Kidney glomerular epithelial cell (primary cell): ENCODE measurements around the gene SH3BP2.

Experiments used
- DNase-seq: peaks from one replicate; lab custom pipeline; 2025; lab: John Stamatoyannopoulos, UW

SH3BP2 gene

GRCh38 chr4:2832981-2833670 is 40.2 kb downstream of the SH3BP2 start:
- no peak for DNase-seq

DNA sequence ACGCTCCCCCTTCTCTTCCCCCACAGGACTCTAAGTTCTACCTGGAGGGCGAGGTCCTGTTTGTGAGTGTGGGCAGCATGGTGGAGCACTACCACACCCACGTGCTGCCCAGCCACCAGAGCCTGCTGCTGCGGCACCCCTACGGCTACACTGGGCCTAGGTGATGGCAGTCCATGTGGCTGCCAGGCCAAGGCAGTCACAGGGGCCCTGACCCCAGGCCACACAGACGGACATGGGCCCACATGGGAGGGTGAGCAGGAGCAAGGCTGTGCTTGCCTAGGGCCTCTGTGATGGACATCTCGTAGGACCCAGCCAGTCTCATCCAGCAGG is 40.8 kb downstream of the SH3BP2 start:
- no peak for DNase-seq

GRCh38 chr4:2834001-2834921 is 41.4 kb downstream of the SH3BP2 start:
- DNase-seq, result no peak

GRCh38 chr4:2835978-2836377 is 43.1 kb downstream of the SH3BP2 start:
- no peak for DNase-seq

GRCh38 chr4:2836391-2836859 is 43.5 kb downstream of the SH3BP2 start:
- DNase-seq, result no peak

GRCh38 chr4:2837110-2837903 is 44.4 kb downstream of the SH3BP2 start:
- DNase-seq, result no peak

- no peak for DNase-seq
These were observed 45.1 kb downstream of the SH3BP2 start for GRCh38 chr4:2837904-2838496.

DNA sequence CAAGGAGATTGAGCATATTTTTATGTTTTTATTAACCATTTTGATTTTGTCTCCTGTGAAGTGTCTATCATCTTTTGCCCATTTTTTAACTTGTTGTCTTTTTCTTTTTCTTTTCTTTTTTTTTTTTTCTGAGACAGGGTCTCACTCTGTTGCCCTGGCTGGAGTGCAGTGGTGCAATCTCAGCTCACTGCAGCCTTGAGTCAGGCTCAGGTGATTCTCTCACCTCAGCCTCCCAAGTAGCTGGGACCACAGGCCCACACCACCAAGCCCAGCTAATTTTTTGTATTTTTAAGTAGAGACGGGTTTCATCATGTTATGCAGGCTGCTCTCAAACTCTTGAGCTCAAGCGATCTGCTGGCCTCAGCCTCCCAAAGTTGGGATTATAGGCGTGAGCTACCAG is 46.2 kb downstream of the SH3BP2 start:
- DNase-seq, result no peak

- DNase-seq, result no peak
These were observed 49.9 kb downstream of the SH3BP2 start for GRCh38 chr4:2842687-2843262.

DNA sequence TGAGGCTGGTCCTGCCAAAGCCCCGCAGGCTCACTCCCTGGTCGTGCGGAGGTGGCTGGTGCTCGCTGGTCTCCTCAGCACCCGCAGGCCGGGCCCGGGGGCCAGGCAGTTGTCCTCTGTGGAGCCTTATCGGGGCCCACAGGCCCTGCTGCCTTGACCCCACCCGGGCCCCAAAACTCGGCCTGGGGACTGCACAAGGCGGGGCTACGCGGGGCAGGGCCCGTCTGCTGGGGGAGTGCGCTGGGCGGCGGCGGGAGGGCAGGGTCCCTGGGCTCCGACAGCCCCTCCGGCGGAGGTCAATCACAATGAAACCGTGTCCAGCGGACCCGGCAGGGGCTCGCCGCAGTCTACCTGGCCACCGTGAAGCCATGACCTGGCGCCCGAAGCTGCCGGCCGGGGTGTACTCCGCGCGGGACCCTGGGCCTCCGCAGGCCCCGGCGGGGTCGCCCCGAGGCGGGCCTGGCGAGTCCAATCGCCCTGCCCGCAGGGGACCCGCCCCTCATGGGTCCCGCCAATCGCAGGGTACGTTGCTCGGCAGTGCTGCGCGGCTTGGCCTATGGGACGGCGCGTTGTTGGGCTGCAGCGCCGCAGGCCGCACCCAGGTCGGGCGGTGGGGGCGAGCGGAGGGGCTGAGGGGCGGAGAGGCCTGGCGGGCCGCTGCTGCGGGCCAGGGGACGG is 50.5 kb downstream of the SH3BP2 start, which contains the start of gene ADD1:
TSS of gene ADD1 (plus strand) at position 582 of the 678 bp plus-strand sequence. CDS start 32,072 bp downstream, outside the sequence.
- peak; percentile 89 for DNase-seq

- DNase-seq, result no peak
These were observed 51.2 kb downstream of the SH3BP2 start for GRCh38 chr4:2843941-2844584.

- no peak for DNase-seq
These were observed 53.3 kb downstream of the SH3BP2 start for GRCh38 chr4:2846172-2846571.

DNA sequence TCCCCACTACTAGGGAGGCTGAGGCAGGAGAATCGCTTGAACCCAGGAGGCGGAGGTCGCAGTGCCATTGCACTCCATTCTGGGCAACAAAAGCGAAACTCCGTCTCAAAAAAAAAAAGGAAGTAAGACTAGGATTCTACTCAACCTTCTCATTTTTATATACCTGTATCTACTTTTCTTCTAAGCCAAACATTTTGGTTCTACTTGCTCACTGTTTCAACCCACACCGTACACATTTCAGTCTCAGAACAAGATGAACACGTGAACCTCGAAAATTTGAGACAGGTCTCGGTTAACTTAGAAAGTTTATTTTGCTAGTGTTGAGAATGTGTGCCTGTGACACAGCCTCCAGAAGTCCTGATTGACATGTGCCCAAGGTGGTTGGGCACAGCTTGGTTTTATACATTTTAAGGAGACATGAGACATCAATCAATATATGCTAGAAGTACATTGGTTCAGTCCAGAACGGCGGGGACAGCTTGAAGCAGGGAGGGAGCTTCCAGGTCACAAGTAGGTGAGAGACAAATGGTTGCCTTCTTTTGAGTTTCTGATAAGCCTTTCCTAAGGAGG is 54.5 kb downstream of the SH3BP2 start:
- no peak for DNase-seq

DNA sequence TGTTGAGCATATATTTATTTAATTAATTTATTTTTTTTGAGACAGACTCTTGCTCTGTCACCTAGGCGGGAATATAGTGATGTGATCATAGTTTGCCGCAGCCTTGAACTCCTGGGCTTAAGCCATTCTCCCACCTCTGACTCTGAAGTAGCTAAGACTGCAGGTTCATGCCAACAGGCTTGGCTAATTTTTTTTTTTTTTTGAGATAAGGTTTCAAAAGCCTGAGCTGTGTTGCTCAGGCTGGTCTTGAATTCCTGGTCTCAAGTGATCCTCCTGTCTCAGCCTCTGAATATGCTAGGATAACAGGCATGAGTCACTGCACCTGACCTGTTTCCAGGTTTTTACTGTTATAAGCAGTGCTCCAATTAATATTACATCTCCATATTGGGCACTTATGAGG is 55.6 kb downstream of the SH3BP2 start:
- DNase-seq, result no peak

DNA sequence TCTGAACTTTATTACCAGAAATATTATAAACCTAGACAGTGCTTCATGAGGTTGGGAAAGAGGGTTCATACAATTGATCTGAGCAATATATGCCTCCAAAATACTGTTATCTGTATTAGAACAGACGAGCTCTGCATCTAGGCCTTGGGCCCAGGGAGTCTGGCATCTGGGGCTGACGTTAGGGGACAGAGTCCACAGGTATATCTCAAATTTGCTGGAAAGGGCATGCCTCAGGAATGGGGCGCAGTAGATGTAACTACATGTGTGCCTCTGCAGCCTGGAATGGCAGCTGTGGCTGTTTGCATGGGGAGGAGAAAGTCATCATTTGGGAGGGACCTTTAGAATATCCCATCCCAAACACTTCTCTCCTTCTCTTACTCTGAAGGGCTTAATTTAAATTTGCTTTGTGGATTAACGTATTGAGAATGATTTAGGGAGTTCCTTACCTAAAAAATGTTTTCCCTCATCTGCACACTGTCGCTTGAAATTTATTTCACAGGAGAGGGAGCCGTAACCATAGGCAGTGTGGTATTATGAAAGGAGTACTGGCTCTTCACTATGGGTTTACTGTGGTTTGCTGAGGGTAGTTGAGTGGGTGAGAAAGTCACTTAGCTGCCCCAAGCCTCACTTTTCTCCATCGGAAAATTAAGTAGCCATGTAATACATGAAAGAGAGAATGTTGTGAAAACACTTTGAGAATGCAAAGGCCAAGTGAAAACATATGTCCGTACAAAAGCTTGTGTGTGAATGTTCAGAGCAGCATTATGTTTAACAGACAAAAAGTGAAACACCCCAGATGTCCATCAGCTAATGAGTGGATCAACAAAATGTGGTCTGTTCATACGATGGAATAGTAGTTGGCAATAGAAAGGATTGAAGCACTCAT is 56.6 kb downstream of the SH3BP2 start:
- no peak for DNase-seq

GRCh38 chr4:2850966-2851798 is 58.3 kb downstream of the SH3BP2 start:
- peak; percentile 41 for DNase-seq

DNA sequence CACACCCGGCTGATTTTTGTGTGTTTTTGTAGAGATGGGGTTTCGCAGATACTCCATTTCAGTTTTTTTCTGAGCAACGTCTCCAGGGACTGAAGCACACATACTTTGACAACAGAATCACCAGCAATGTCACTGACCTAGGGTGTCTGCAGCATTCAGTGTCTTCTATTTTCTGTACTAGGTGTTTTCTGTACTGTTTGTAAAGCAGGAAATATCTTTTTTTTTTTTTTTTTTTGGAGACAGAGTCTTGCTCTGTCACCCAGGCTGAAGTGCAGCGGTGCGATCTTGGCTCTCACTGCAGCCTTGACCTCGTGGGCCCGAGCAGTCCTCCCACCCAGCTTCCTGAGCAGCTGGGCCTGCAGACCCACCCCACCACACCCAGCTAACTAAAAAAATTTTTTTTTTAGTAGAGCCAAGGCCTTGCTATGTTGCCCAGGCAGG is 59.6 kb downstream of the SH3BP2 start:
- no peak for DNase-seq

GRCh38 chr4:2855584-2855983 is 62.7 kb downstream of the SH3BP2 start:
- DNase-seq, result no peak
